Activated naive CD4-positive, alpha-beta T cell (primary cell): Measurements from ENCODE around the gene KNTC1.
"Not testable (repeated sequence)": the region's sequence is repeated elsewhere in the genome, so short reads cannot be mapped to it uniquely, and the experiment has no call there.

ENCODE experiments used
- DNase-seq, 4 experiments: peaks; one replicate each; lab custom pipeline; 2025; lab: John Stamatoyannopoulos, UW

The KNTC1 gene

GRCh38 chr12:122653291-122653690 is 126.2 kb downstream of the KNTC1 start:
- not testable (repeated sequence) for DNase-seq

- DNase-seq: no peak
Observed at GRCh38 chr12:122656298-122656697, 129.2 kb downstream of the KNTC1 start.

GRCh38 chr12:122659579-122659978 is 132.5 kb downstream of the KNTC1 start:
- DNase-seq: no peak

GRCh38 chr12:122661246-122661645 is 134.2 kb downstream of the KNTC1 start:
- no peak for DNase-seq

GRCh38 chr12:122661938-122662337 is 134.9 kb downstream of the KNTC1 start:
- DNase-seq: no peak

GRCh38 chr12:122665349-122665748 is 138.3 kb downstream of the KNTC1 start:
- DNase-seq: no peak

- no peak for DNase-seq
Observed at GRCh38 chr12:122665759-122666158, 138.7 kb downstream of the KNTC1 start.

- no peak for DNase-seq
Observed at GRCh38 chr12:122668268-122668667, 141.2 kb downstream of the KNTC1 start.

GRCh38 chr12:122669397-122670070 is 142.5 kb downstream of the KNTC1 start:
- DNase-seq: no peak

- DNase-seq: no peak
Observed at GRCh38 chr12:122672515-122672914, 145.5 kb downstream of the KNTC1 start.
